Vagina (tissue), 2 donors: Measurements from ENCODE around the gene INHA.

Experiments used
- POLR2A ChIP-seq, 2 donors: fragments of 450-650 bp; IDR thresholded peaks; one replicate each; pipeline ENCODE4 v1.6.1; 2017; ENCODE audit warnings: antibody characterized with exemption in 2 of 2, mild to moderate bottlenecking in 2 of 2, moderate library complexity in 2 of 2
- POLR2AphosphoS5 ChIP-seq, 2 donors: sonication (generic); formaldehyde crosslinking; IDR thresholded peaks; one replicate each; pipeline ENCODE4 v1.9.0; 2017; ENCODE audit warnings: antibody characterized with exemption in 2 of 2, mild to moderate bottlenecking in 2 of 2, low read depth in 1 of 2; ENCODE audit not compliant: insufficient read depth in 1 of 2
- TF ChIP-seq, protein P1 (sequence below), 3 experiments: fragments of 450-650 bp in 2 of 3; fragments of 200-600 bp in 1 of 3; sonication (generic) in 1 of 3; IDR thresholded peaks; one replicate each; pipeline ENCODE4 v1.5.1; 2017 to 2019; ENCODE audit warnings: antibody characterized with exemption in 3 of 3, mild to moderate bottlenecking in 2 of 3, moderate library complexity in 2 of 3

DNA sequence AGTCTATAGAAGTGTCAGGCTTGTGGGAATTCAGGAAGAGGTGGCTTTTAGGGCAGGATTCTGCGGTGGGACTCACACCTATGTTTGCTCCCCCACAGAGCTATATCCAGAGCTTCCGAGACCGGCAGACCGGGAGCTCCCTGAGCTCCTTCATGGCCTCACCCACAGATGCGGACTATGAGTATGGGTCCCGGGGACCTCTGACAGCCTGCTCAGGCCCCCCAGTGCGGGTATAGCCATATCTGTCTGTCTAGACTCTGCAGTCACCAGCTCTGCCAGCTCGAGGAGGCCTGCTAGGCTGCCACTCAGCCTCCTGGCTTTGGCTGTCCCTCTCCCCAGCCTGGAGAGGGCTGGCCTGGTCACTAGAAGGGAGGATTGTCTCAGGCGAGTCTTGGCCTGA, 22.5 kb upstream of the INHA start:
- TF ChIP-seq, protein P1, sequence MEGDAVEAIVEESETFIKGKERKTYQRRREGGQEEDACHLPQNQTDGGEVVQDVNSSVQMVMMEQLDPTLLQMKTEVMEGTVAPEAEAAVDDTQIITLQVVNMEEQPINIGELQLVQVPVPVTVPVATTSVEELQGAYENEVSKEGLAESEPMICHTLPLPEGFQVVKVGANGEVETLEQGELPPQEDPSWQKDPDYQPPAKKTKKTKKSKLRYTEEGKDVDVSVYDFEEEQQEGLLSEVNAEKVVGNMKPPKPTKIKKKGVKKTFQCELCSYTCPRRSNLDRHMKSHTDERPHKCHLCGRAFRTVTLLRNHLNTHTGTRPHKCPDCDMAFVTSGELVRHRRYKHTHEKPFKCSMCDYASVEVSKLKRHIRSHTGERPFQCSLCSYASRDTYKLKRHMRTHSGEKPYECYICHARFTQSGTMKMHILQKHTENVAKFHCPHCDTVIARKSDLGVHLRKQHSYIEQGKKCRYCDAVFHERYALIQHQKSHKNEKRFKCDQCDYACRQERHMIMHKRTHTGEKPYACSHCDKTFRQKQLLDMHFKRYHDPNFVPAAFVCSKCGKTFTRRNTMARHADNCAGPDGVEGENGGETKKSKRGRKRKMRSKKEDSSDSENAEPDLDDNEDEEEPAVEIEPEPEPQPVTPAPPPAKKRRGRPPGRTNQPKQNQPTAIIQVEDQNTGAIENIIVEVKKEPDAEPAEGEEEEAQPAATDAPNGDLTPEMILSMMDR (IDR thresholded peaks at IDR 0.05) = no peak
- TF ChIP-seq POLR2AphosphoS5 (IDR thresholded peaks at IDR 0.05; ENCODE audit: insufficient read depth in 1 of 2, low read depth in 1 of 2) (no peak), POLR2A (IDR thresholded peaks at IDR 0.05) (no peak)
